Measurements from ENCODE around the gene CDH26.

Gene CDH26

DNA sequence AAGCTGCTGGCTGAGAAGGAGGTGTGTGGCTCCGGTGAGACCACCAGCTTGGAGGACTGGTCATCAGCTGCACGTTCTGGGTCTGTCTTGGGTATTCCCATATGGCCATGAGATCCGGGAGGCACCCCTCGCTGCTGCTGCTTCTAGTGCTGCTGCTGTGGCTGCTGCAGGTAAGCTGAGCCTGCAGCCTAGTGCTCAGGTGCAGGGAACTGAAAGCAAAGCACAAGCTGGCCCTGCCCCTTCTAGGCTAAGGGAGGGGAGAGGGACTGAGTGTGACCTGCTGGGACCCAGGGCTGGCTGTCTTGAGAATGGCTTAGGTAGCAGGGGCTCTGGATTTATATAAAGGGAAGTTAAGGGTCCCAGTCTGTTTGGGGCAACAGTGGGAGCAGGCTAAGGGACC, 403 bp downstream of the CDH26 start:
- Histone ChIP-seq H3K9me3 (ENCODE audit: control insufficient read depth, low read length) (no peaks in the 10 kb centered on the region), H3K27ac (ENCODE audit: low read depth, low read length, severe bottlenecking) (no peak overlapping the region), H3K4me1 (ENCODE audit: control insufficient read depth, insufficient read depth, low read length, poor library complexity, severe bottlenecking) (no peaks in the 10 kb centered on the region), H3K36me3 (ENCODE audit: control insufficient read depth, insufficient read depth, low read length) (no peaks in the 10 kb centered on the region), H3K4me3 (ENCODE audit: extremely low read depth, insufficient read depth, low read length, poor library complexity, severe bottlenecking) (no peak overlapping the region)
- WGBS, 2 experiments (ENCODE audit: insufficient coverage in 2 of 2), result 82 to 100% methylated on average over 4 of the region's 4 CpGs

DNA sequence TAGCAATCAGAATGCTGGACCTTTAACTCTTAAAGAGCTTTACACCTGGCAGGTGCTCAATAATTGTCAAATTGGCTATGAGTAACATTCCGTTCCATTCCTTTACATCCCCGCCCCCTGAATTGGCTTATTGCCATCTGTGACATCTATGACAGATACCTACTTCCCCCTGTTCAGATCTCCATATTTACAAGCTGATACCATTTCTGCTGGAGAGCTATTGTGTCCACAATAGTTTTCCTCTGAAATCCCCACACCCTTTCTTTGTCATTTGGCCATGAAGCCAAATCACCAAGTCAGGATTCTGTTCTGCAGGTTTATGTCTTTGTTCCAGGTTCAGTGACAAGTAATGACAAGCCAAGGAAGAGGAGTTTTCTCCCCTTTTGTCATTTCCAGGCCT, 3.2 kb downstream of the CDH26 start:
- 100% methylated on average over 2 of the region's 2 CpGs for WGBS, 2 experiments (ENCODE audit: insufficient coverage in 2 of 2)
- Histone ChIP-seq H3K4me3 (ENCODE audit: extremely low read depth, insufficient read depth, low read length, poor library complexity, severe bottlenecking) (no peak overlapping the region), H3K9me3 (ENCODE audit: control insufficient read depth, low read length) (no peaks in the 10 kb centered on the region), H3K27ac (ENCODE audit: low read depth, low read length, severe bottlenecking) (no peak overlapping the region), H3K4me1 (ENCODE audit: control insufficient read depth, insufficient read depth, low read length, poor library complexity, severe bottlenecking) (no peaks in the 10 kb centered on the region), H3K36me3 (ENCODE audit: control insufficient read depth, insufficient read depth, low read length) (no peaks in the 10 kb centered on the region)

DNA sequence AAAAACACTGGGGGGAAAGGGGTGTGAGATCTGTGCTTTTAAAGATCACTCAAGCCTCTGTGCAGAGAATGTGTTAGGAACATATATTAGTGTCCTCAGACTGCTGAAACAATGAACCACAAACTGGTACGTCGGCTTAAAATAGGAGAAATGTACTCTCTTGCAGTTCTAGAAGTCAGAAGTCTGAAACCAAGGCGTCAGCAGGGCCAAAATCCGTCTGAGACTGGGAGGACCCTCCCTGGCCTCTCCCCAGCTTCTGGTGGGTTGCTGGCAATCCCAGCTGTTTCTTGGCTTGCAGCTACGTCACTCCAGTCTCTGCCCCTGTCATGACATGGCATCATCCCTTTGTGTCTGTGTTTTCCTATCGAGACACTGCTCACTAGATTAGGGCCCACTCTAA, 3.9 kb downstream of the CDH26 start:
- no peaks in the 10 kb centered on the region for H3K36me3 ChIP-seq (ENCODE audit: control insufficient read depth, insufficient read depth, low read length)
- no peaks in the 10 kb centered on the region for H3K4me1 ChIP-seq (ENCODE audit: control insufficient read depth, insufficient read depth, low read length, poor library complexity, severe bottlenecking)
- H3K4me3 ChIP-seq (ENCODE audit: extremely low read depth, insufficient read depth, low read length, poor library complexity, severe bottlenecking), result no peak overlapping the region
- H3K9me3 ChIP-seq (ENCODE audit: control insufficient read depth, low read length), result no peaks in the 10 kb centered on the region
- no peak overlapping the region for H3K27ac ChIP-seq (ENCODE audit: low read depth, low read length, severe bottlenecking)
- WGBS, 2 experiments (ENCODE audit: insufficient coverage in 2 of 2), result 91 to 96% methylated on average over 6 of the region's 6 CpGs

DNA sequence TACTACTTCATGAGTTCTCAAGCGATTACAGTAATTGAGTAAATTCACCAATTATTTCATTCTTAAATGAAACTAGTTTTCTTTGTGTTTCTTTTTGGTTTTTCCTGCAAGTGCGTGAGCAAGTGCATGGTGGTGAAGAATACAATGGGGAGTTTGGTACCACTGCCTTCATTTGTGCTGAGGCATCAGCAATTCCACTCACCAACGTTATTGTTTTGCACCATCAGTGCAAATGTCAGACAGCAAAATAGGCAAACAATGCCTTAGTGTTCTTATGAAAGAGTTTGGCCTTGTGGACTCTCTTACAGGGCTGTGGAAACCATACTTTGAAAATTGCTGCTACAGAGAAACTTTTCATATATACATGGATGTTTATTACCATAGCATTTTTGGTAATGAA, 8.2 kb downstream of the CDH26 start:
- Histone ChIP-seq H3K4me3 (ENCODE audit: extremely low read depth, insufficient read depth, low read length, poor library complexity, severe bottlenecking) (no peak overlapping the region), H3K4me1 (ENCODE audit: control insufficient read depth, insufficient read depth, low read length, poor library complexity, severe bottlenecking) (no peaks in the 10 kb centered on the region), H3K36me3 (ENCODE audit: control insufficient read depth, insufficient read depth, low read length) (no peaks in the 10 kb centered on the region), H3K27ac (ENCODE audit: low read depth, low read length, severe bottlenecking) (no peak overlapping the region), H3K9me3 (ENCODE audit: control insufficient read depth, low read length) (no peaks in the 10 kb centered on the region)
- WGBS, 2 experiments (ENCODE audit: insufficient coverage in 2 of 2), result 88 to 100% methylated on average over 1 of the region's 3 CpGs

DNA sequence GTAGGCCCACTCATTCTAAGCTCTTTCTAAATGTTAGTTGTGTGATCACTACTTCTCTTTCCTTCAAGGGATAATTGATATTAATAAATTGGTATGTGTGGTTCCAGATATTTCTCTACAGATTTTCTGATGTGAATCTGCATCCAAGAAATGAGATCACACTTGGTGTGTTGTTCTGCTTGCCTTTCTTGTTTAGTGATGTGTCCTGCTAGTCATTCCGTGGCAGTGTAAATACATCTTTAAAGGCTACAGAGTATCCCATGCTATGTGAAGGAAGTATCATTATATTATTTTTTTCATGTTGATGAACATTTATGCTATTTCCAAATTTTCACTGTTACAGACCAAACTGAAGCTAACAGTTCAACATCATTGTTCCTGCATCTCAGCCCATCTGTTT, 13.2 kb downstream of the CDH26 start:
- H3K4me3 ChIP-seq (ENCODE audit: extremely low read depth, insufficient read depth, low read length, poor library complexity, severe bottlenecking), result no peak overlapping the region

DNA sequence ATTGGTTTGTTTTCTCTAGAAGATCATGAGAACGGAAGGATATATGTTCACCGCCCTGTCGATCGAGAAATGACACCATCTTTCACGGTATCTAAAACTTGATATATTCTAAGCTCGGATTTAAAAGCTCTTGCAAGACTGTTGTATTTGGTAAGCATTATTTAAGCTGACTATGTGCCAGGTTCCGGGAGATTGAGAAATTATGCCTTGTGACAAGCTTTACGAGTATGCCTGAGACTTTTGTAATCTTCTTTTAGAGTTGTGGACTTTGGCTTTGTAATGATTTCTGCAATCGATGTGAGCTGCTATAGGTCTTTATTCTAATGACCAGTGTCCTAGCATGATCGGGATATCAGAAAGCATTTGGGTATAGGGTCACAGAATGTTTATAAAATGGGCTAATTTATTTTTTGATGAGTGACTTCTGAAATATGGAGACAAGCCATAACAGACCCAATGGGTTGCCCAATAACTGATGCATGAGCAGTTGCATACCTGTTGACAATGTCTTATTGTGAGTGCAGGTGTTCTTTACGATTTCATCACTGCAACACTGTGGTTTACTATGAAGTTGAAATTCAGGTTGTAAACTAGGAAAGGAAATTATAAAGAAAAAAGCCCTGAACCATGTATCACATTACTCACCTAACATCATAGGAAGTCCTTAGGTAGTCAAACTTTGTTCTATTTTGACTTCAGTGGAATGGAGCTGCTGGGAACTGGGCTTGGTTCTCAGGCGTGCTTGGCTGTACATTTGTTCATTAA, 14.0 kb downstream of the CDH26 start:
- H3K9me3 ChIP-seq (ENCODE audit: control insufficient read depth, low read length), result no peaks in the 10 kb centered on the region
- no peak overlapping the region for H3K4me3 ChIP-seq (ENCODE audit: extremely low read depth, insufficient read depth, low read length, poor library complexity, severe bottlenecking)
- no peak overlapping the region for H3K27ac ChIP-seq (ENCODE audit: low read depth, low read length, severe bottlenecking)
- 91 to 92% methylated on average over 9 to 11 of the region's 12 CpGs for WGBS, 2 experiments (ENCODE audit: insufficient coverage in 2 of 2)
- no peaks in the 10 kb centered on the region for H3K36me3 ChIP-seq (ENCODE audit: control insufficient read depth, insufficient read depth, low read length)
- no peaks in the 10 kb centered on the region for H3K4me1 ChIP-seq (ENCODE audit: control insufficient read depth, insufficient read depth, low read length, poor library complexity, severe bottlenecking)

More for the DNA sequence above, 13.2 kb downstream of the CDH26 start:
- Histone ChIP-seq H3K9me3 (ENCODE audit: control insufficient read depth, low read length) (no peaks in the 10 kb centered on the region), H3K27ac (ENCODE audit: low read depth, low read length, severe bottlenecking) (no peak overlapping the region), H3K36me3 (ENCODE audit: control insufficient read depth, insufficient read depth, low read length) (no peaks in the 10 kb centered on the region), H3K4me1 (ENCODE audit: control insufficient read depth, insufficient read depth, low read length, poor library complexity, severe bottlenecking) (no peaks in the 10 kb centered on the region)
- WGBS, 2 experiments (ENCODE audit: insufficient coverage in 2 of 2), result no CpG with 5 or more reads among the region's 1 CpG

DNA sequence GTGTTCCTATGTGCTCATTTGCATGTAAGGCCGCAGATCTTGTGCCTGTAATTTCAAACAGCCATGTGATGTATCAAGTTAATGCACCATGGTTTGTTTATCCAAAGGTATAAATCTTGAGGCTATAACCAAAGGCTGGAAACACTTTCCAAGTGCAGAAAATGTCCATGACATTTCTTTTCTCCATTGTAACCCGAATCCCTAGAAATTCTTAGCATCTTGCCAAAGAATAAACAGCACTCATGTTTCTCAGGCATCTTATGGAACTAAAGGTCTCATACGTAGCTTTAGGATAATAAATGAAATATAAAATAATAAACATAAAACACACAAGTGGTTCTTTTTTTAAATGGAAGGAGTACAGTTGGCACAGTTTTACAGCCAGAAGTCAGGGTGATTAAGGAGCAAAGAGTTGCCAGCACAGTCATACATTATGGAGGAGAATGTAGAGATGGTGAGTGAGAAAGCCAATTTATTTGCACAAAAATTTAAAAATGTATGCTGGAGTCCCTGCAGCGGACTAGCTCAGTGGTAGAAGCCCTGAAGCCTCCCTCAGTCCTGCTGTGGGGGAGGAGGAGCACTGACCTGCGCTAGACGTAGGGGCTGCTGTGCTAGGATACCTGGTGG, 18.0 kb downstream of the CDH26 start:
- no peak overlapping the region for H3K27ac ChIP-seq (ENCODE audit: low read depth, low read length, severe bottlenecking)
- no peaks in the 10 kb centered on the region for H3K9me3 ChIP-seq (ENCODE audit: control insufficient read depth, low read length)
- 83 to 85% methylated on average over 4 to 5 of the region's 6 CpGs for WGBS, 2 experiments (ENCODE audit: insufficient coverage in 2 of 2)
- no peaks in the 10 kb centered on the region for H3K4me1 ChIP-seq (ENCODE audit: control insufficient read depth, insufficient read depth, low read length, poor library complexity, severe bottlenecking)
- H3K4me3 ChIP-seq (ENCODE audit: extremely low read depth, insufficient read depth, low read length, poor library complexity, severe bottlenecking), result no peak overlapping the region
- H3K36me3 ChIP-seq (ENCODE audit: control insufficient read depth, insufficient read depth, low read length), result no peaks in the 10 kb centered on the region

DNA sequence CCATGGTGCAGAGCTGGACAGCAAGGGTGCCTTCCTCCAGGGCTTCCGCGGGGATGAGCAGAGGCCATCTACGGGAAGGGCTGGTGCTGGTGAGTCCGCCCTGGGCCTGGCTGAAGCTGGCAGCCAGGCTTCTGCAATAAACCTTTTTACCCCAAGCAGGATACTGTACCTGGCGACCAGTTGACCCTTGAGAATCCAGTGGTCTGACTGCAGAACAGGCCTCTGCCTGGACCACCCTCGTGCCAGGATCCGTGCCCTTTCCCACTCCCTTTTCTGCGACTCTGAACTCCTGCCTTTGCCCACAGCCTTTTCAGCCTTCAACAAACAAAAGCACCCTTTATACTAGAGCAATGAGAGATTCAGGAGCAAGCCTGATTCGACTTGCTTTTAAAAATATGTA, 18.9 kb downstream of the CDH26 start:
- no peak overlapping the region for H3K4me3 ChIP-seq (ENCODE audit: extremely low read depth, insufficient read depth, low read length, poor library complexity, severe bottlenecking)
- H3K4me1 ChIP-seq (ENCODE audit: control insufficient read depth, insufficient read depth, low read length, poor library complexity, severe bottlenecking), result no peaks in the 10 kb centered on the region
- no peaks in the 10 kb centered on the region for H3K9me3 ChIP-seq (ENCODE audit: control insufficient read depth, low read length)
- 75 to 93% methylated on average over 5 to 8 of the region's 9 CpGs for WGBS, 2 experiments (ENCODE audit: insufficient coverage in 2 of 2)
- H3K36me3 ChIP-seq (ENCODE audit: control insufficient read depth, insufficient read depth, low read length), result no peaks in the 10 kb centered on the region
- H3K27ac ChIP-seq (ENCODE audit: low read depth, low read length, severe bottlenecking), result no peak overlapping the region

DNA sequence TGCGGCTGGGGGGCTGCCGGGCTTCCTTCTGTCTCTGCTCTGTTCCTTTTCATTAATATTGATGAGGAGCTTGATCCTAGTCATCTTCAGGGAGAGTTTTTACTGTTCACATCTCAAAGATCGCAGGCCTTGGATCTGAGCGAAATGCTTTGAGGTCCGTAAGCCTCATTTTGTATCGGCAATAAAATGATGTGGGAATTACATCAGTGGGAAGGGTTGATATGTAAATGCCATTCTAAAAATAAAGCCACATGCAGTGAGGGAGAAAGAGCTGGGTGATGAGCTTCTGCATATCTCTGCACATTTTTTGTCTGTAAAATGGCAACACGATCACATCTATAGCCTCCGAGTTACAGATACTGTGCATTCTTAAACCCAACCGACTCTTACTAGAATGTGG, 24.9 kb downstream of the CDH26 start:
- Histone ChIP-seq H3K9me3 (ENCODE audit: control insufficient read depth, low read length) (peaks cover 4% of the 10 kb centered on the region), H3K36me3 (ENCODE audit: control insufficient read depth, insufficient read depth, low read length) (no peaks in the 10 kb centered on the region), H3K4me1 (ENCODE audit: control insufficient read depth, insufficient read depth, low read length, poor library complexity, severe bottlenecking) (no peaks in the 10 kb centered on the region), H3K4me3 (ENCODE audit: extremely low read depth, insufficient read depth, low read length, poor library complexity, severe bottlenecking) (no peak overlapping the region), H3K27ac (ENCODE audit: low read depth, low read length, severe bottlenecking) (no peak overlapping the region)
- WGBS, 2 experiments (ENCODE audit: insufficient coverage in 2 of 2), result 97 to 100% methylated on average over 4 to 5 of the region's 9 CpGs

DNA sequence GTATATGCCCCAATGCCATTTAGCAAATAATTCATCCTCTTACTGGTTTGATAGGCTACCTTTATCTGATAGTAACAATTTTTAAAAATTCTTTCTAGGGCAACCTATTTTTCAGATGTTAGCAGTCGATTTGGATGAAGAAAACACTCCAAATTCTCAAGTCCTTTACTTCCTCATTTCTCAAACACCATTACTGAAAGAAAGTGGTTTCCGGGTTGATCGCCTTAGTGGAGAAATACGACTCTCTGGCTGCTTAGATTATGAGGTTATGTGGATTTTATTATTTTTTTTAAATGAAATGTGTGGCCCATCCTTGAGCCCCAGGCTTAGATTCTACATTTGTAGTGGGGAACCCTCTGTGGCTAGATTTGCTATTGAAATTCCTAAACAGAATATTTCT, 26.3 kb downstream of the CDH26 start:
- 83% methylated on average over 1 of the region's 4 CpGs; no CpG with 5 or more reads in 1 of the 2 experiments for WGBS, 2 experiments (ENCODE audit: insufficient coverage in 2 of 2)
- no peak overlapping the region for H3K4me3 ChIP-seq (ENCODE audit: extremely low read depth, insufficient read depth, low read length, poor library complexity, severe bottlenecking)

DNA sequence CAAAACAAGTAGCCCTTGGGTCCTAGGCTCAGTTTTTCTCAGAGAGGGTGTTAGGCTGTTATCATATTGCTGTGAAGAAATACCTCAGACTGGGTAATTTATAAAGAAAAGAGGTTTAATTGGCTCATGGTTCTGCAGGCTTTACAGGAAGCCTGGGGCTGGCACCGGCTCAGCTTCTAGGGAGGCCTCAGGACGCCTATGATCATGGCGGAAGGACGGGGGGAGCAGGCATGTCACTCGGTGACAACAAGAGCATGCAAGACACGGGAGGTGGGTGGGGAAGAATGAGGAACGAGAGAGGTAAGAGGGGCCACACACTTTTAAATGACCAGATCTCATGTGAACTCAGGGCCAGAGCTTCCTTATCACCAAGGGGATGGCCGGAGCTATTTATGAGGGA, 26.9 kb downstream of the CDH26 start:
- no peak overlapping the region for H3K27ac ChIP-seq (ENCODE audit: low read depth, low read length, severe bottlenecking)
- WGBS, 2 experiments (ENCODE audit: insufficient coverage in 2 of 2), result 93 to 98% methylated on average over 8 of the region's 8 CpGs

More for the DNA sequence above, 26.3 kb downstream of the CDH26 start:
- H3K36me3 ChIP-seq (ENCODE audit: control insufficient read depth, insufficient read depth, low read length), result no peaks in the 10 kb centered on the region
- H3K4me1 ChIP-seq (ENCODE audit: control insufficient read depth, insufficient read depth, low read length, poor library complexity, severe bottlenecking), result no peaks in the 10 kb centered on the region
- peaks cover 4% of the 10 kb centered on the region for H3K9me3 ChIP-seq (ENCODE audit: control insufficient read depth, low read length)
- H3K27ac ChIP-seq (ENCODE audit: low read depth, low read length, severe bottlenecking), result no peak overlapping the region

More for the DNA sequence above, 26.9 kb downstream of the CDH26 start:
- Histone ChIP-seq H3K4me3 (ENCODE audit: extremely low read depth, insufficient read depth, low read length, poor library complexity, severe bottlenecking) (no peak overlapping the region), H3K36me3 (ENCODE audit: control insufficient read depth, insufficient read depth, low read length) (no peaks in the 10 kb centered on the region), H3K4me1 (ENCODE audit: control insufficient read depth, insufficient read depth, low read length, poor library complexity, severe bottlenecking) (no peaks in the 10 kb centered on the region), H3K9me3 (ENCODE audit: control insufficient read depth, low read length) (peaks cover 4% of the 10 kb centered on the region)
